HG02763 (cell line): ENCODE results near the gene CDK19.

Source experiments
- ATAC-seq: cut with Tn5 transposase; IDR thresholded peaks from one replicate; pipeline ENCODE4 v1.9.1; 2021; ENCODE audit warnings: mild to moderate bottlenecking, moderate library complexity; ENCODE audit not compliant: unreplicated experiment

The CDK19 gene

DNA sequence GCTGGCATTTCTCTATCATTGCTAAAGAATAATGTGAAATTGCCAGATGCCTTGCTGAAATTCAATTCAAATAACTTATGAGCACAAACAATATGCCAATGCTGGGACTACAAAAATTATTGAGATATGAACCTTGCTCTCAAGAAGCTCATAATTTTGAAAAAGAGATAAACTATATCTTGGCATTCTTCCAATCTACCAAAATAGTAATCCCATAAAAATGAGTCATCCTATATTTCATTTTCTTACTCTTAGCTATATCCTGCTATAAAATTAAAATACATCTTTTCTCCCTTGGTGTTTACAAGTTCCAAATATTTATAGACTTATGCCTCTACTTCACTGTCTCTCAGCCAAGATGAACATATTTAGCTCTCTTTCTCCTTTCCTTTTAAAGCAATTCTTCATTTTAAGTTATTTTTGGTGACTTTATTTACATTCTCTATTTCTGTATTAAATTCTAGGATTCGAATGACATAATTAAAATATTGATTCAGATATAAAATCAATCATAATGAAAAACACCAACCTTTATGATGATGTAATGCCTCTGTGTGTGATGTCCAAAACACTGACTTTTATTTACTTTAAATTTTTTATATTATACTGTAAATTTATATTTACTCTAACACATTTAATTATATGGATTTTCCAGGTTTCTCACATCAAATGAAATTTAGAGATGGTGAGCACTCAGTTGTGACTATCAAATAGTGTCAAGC is 152.6 kb downstream of the CDK19 start:
- ATAC-seq, result no peak

DNA sequence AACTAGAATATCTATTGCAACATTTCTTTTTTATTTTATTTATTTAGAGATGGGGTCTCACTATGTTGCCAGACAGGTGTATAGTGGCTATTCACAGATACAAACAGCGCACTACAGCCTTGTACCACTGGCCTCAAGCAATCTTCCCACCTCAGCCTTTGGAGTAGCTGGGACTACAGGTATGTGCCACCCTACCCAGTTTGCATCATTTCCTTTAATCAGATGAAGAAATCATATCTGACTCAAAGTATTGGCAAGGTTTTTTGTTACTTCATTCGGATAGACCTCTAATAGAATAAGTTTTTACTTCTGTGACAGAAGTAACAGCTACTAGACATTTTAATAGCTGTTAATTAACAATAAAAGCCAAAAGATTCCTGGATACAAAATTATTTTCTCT is 153.9 kb downstream of the CDK19 start:
- no peak for ATAC-seq

DNA sequence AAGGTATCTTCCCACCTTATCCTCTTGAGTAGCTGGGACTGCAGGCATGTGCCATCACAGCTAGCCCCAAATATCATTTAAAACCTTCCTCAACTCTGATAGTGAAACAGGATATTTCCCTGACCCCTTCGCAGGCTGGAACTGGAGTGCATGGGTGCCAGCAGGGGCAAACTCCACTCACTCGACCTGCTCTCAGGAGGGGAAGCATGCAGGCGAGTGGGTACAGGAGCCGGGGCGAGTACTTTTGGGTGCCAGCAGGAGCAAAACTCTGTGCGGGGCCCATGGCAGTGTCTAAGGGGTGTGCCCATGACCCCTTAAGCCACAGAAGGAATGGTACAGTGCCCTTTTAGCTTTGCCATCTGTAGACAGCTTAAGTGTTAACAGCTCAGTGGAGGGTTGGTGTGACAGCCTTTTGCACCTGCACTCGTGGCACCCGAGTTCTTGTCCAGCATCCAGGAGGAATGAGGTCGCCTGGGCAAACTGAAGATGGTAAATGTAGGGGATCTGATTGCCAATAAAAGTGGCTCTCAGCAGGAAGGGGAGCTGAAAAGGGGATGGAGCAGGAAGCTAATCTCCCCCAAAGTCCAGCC is 155.1 kb downstream of the CDK19 start:
- no peak for ATAC-seq

DNA sequence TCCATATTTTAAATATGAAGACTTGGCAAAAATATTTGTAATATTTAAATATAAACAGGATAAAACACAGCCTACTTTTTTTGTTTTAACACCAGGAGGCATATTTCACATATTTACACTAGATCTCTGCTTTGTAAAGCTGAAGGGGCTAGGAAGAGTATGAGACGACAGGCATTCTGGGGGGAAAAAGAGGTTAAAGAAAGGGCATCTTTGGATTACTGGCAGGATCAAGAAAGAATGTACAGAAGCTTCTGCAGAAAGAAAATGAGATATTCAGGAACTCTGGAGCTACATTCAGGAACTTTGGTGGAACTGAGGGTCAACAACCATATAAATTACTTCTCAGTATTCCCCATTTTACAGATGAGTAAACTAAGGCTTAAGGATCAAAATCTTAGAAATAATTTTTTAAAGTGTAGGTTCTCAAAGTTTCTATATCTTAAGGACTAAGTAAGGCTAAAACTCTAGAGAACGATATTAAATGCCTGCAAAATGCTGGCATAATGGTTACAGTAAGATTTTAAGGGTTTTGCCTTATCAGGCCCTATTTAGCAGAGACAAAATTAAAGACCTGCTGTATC is 156.5 kb downstream of the CDK19 start:
- no peak for ATAC-seq

DNA sequence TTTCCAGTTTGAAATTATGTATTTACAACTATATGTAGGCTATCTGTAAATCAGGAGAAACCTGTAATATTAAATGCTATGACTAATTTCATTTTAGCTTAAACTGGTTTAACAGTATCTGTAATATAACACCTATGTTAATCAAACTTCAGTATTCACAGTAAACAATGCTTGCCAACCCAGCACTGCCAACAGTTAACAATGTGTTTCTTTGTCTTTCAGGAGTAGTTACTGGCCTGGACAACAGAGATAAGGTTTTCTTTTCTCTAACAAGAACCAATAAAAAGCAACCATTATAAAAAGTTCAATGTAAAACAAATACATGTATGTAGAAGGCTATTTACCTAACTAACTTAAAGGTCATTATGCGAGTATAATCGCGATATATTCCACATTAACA is 158.8 kb downstream of the CDK19 start:
- ATAC-seq, result no peak

DNA sequence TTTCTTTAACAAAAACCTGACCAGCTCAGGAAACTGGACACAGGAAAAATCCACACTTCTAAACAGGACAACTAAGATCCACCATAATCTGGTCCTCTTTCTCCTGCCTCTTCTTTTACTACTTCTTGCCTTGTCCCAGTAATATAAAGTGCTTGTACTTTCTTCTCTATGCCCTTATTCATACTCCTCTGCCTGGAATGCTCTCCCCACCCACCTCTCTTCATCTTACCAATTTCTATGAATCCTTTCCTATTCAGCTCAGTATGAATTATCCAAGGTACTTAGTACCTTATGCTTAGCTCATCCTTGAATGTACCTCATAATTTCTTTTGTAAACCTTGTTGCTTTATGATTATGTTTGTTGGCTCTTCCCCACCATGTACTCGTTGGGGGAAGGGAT is 159.4 kb downstream of the CDK19 start:
- ATAC-seq, result no peak

DNA sequence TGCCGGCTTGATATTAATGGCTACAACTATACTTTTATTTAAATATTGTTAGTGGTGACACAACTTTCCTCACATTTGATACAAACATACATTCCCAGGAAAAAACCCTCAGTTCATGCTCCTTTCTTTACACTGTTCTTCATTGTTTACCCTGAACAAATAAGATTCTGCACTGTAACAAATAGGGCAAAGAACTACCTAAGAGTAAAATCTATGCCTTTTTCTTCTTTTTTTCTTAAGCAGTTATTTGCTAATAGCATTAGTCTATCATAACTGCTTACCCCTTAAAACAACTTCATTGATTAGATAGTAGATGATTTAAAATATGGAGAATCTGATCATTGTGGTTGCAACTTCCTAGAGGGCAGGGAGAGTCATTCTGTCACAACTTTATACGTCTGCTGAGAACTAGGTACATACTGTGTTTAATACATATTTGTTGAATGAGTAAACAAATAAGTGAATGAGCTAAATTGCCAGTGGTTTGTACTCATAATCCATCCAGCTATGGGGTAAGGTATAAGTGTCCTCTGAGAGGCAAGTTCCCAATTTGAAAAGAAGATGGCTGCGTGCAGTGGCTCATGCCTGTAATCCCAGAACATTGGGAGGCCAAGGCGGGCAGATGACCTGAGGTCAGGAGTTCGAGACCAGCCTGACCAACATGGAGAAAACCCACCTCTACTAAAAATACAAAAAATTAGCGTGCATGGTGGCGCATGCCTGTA is 161.0 kb downstream of the CDK19 start:
- ATAC-seq, result no peak

DNA sequence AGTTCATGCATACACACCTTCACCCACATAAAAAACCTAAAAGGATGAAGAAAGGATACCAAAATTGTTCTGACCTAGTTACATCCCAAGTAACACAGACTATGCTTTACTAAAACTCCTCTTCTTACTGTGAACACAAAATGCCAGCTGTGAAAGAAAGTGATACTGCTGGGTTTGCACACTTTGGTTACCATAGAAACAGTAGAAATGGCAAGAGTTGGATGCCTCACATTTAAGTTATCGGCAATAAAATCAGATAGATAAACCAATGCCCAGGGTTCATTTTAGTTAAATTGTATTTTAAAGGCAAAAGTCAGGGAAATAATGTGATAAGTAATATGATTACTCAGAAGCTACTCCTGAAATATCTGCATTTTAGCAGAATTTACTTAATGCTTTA is 161.9 kb downstream of the CDK19 start:
- ATAC-seq, result no peak

DNA sequence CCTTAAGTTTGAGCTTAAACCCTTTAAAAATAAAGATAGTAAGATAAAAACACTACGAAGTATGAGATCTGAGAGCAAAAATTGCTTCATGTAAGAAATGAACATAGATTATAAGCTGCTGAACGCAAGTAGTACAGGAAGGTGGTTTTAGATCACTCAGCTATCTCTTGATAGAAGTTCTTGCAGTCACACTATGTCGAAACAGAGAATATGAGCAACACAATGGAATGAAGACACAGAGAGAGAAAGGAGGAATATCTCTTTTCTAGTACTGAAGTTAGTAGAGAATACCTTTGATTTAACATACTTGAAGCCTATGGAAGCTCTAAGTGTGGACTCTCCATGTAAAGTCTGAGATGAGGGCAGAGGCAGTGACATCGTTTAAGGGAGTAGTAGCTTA is 162.7 kb downstream of the CDK19 start:
- no peak for ATAC-seq

DNA sequence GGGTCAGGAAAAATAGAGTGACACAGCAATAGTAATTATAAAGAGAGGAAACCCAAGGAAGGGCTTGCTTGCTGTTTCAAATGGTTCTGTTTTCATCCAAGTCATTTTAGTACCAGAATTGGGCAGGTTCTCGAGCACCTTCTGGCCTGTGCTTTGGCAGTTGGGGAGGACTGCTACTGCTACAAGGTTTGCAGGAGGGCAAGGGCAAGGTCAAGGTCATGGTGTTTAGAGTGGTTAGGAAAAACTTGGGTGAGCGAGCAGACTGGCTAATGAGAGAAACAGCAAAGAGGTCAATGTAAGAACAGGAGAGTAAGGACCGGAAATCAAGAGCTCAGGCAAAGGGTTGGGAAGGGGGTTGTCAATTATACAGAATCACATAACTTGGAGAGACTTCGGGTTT is 164.5 kb downstream of the CDK19 start:
- ATAC-seq, result no peak

DNA sequence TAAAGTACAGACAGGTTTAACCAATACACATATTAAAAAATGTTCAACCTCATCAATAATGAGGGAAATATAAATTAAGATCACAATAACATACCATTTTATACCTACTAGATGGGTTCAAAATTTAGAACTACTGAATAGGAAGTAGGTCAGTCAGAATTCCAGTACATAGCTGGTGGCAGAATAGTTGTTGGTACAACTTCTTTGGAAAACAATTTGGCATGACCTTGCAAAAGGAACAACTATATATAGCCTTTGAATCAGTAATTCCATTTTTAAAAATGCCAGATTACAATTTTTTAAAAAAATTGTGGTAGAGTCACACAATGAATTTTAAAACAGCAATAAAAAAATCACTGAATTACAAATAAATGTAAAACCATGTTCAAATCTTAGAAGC is 165.6 kb downstream of the CDK19 start:
- ATAC-seq, result no peak

DNA sequence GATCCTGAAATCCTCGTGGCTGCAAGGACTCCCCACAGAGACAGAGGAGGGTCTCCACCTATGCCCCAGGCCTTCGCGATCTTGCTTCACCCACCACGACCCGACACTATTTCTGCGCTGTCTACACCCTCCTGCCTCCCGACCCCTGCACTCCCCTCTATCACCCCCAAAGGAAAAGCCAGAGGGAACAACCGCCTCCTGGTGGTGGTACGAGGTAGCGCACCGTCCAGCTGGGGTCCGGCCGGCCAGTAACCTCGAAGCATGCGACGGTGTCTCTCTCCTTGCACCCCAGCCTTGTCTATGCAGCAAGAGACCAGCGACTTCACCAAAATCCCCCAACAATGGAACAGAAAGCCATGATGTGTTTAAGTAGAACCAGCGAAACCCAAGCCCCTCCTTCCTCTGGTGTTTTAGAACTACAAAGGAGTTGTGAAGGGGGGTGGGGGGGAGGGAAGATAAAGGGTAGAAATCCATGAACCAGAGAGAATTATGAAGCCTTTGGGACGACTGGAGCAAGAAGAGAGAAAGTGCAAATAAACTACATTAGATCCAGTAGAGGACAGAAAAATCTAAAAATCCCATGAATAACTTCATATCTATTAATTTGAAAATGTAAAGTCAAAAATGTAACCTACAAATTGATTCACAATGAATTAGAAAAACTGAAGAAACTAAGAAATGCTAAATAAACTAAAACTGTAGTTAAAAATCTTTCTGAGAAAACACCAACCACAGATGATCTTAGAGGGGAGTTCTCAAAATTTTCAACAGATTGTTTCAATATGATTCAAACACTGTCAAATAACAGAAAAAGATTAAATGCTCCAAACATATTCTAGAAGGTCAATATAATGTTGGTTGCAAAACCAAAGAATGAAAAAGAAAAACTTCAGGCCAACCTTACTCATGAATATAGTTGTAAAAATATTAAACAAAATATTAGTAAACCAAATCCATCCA is 168.0 kb downstream of the CDK19 start:
- ATAC-seq, result no peak

DNA sequence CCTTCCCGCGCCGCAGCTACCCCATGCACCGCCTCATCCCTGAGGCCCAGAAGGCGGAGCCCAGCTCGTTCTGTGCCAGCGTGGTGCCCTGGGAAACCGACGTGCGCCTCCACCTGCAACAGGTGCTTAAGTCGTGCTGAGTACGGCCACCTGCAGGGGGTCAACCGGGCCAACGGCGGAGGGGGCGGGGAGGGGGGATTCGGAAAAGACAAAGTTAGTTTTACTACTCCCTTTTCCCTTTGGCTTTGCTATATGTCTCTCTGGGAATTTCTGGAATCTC is 168.9 kb downstream of the CDK19 start:
- ATAC-seq, result no peak

DNA sequence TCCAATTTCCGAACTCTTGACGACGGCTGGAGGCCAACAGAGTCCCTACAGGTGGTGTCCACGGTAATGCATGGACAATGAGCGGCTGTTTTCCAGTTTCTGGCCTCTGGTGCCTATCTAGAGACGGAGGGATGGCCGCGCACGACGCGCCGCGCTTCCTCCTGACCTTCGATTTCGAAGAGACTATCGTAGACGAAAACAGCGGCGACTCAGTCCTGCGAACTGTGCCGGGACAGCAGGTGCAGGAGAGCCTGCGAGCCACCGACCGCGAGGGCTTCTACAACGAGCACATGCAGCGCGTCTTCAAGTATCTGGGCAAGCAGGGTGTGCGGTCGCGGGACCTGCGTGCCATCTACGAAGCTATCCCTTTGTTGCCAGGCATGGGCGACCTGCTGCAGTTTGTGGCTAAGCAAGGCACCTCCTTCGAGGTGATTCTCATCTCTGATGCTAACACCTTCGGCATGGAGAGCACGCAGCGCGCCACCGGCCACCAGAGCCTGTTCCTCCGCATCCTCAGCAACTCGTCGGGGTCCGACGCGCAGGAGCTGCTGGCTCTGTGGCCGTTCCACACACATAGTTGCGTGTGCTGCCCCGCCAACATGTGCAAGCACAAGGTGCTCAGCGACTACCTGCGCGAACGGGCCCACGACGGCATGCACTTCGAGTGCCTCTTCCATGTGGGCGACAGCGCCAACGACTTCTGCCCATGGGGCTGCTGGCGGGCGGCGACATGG is 169.4 kb downstream of the CDK19 start:
- ATAC-seq, result no peak

DNA sequence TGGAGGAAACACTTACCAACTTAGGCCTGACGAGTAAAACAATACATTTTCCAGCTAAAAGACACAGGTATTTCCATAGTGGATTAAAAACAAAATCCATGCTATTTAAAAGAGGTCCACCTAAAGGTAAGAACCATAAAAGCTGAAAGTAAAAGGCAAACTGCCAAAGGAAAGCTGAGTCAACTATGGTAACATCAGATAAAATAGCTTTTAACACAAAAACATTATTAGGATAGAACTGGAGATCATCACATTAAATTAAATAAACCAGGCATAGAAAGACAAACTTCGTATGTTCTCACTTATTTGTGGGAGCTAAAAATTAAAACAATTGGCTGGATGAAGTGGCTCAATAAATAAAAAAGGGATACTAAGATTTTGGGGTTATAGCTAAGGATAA is 172.1 kb downstream of the CDK19 start:
- no peak for ATAC-seq

DNA sequence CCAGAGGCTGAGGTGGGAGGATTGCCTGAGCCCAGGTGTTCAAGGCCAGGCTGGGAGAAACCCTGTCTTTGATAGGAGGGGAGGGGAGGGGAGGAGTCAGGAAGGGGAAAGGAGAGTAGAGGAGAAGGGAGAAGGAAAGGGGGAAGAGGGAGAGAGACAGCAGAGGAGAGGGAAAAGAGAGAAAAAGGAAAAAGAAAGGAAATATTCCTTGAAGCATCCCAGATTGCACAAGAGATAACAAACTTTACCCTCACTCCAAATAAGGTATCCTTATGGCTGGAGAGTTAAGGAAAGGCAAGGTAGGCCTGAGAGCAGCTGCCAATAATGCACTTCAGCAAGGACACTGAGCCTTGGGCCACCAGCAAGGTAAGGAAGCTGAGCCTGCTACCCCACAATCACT is 172.6 kb downstream of the CDK19 start:
- no peak for ATAC-seq

DNA sequence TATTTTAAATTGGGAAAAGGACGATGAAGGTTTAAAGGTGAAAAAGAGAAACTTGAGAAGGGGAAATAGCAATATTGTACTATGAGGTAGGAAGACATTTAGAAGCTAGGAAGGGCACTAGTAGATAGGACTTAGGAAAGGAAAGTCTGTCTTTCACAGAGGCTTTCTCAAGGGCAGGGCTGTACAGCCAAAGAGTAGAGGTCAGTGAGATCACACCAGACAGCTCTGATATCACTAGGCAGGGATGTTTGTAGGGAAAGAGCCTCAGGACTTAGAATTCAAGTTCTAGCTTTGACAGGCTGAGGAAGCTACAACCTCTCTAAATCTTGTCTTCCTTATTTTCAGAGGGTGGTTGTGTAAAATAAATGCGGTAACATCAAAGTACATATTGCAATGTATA is 178.5 kb downstream of the CDK19 start:
- ATAC-seq, result no peak

DNA sequence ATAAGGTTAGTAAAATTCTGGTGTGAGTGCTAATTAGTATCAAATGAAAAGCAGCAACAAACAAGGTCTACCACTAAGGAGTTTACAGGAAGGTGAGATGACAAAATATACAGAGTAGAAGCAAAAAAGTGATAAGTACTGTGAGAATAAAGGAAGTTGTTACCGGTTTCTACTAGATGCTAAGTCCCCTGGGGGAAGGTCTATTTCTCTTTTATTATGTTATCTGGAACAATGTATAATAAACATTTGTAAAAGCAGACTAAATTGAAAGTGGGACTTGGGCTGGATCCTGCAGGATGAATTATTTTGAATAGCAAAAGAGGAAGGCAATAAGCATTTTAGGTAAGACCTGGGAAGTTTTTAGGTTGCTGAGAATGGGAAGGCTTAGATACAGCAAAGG is 180.2 kb downstream of the CDK19 start:
- no peak for ATAC-seq

DNA sequence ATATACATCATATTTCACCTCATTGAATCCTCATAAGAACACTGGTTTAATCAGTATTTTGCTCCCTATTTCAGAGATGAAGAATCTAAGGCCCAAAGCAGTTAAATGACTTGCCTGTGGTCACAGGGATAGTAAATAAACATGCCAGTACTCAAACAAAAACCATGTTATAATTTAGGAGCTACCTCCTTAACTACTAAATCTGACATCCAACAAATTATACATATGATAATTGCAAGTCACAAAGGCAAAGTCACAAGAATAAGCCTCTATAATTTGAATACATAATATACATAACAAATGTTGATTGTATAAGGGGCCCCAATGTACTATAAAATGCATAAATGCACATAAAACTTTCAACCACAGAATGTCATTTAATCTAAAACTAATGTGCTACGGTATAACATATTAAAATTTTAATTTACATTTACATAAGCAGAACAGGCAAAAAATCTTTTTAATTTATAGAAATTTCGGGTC is 181.5 kb downstream of the CDK19 start:
- no peak for ATAC-seq

DNA sequence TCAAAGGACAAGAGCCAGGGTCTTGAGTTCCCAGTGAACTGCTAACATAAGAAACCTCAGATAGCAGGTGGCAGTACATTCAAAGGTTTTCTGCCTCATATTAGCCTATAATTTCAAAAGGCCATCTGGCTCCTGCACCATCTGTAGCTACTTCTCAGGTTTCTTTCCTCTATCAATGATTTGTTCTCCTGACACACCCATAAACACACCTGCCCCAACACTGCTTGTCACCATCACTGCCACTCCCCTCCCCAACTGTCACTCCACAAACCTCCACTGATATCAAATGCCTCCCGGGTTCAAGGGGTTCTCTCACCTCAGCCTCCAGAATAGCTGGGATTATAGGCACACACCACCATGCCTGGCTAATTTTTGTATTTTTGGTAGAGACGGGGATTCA is 186.1 kb downstream of the CDK19 start:
- no peak for ATAC-seq
